Panc1 (cell line): ENCODE measurements around the gene ZNF282. TPM values are rescaled to one million over a fixed set of nuclear protein-coding genes. Genes with fewer than 3 reads are reported as not detected.

ENCODE experiments used
- ATAC-seq: fragments of 200-7000 bp; cut with Tn5 transposase; 2 replicates; pipeline ENCODE4 v1.9.1; 2020; ENCODE audit warnings: mild to moderate bottlenecking, moderate library complexity
- BruUV-seq: library from RNA; stranded (reverse); fragments of 400-500 nt; replicated peaks from 2 replicates; lab custom pipeline; 2021; lab: Mats Ljungman, UMichigan
- CTCF ChIA-PET: fragments of 300-600 bp; sonication (Branson Sonifier 250); formaldehyde crosslinking; loops from one replicate; lab custom pipeline; 2022; ENCODE audit warnings: antibody characterized with exemption; lab: Charles Lee
- POLR2A ChIA-PET: fragments of 300-600 bp; sonication (Branson Sonifier 250); formaldehyde crosslinking; loops from one replicate; lab custom pipeline; 2022; ENCODE audit warnings: antibody characterized with exemption; lab: Charles Lee
- DNase-seq: peaks from one replicate; pipeline ENCODE4 v3.0.0-alpha.2; 2010; ENCODE audit warnings: low read depth, low spot score
- H3K27ac ChIP-seq: 2 replicates; pipeline ENCODE4 v1.5.1; 2011; ENCODE audit warnings: mild to moderate bottlenecking, low read length, inconsistent platforms
- H3K27me3 ChIP-seq: fragments of 200-500 bp; sonication (Bioruptor generic); 2 replicates; pipeline ENCODE4 v1.6.0; 2014; ENCODE audit warnings: low read length, inconsistent platforms; ENCODE audit not compliant: control insufficient read depth, insufficient read depth
- H3K36me3 ChIP-seq: fragments of 200-500 bp; sonication (Bioruptor generic); 2 replicates; pipeline ENCODE4 v1.5.1; 2014; ENCODE audit warnings: inconsistent platforms, mild to moderate bottlenecking, low read length, moderate library complexity; ENCODE audit not compliant: control insufficient read depth, insufficient read depth
- H3K4me1 ChIP-seq: 2 replicates; pipeline ENCODE4 v1.5.1; 2011; ENCODE audit warnings: inconsistent platforms, mild to moderate bottlenecking, low read length, moderate library complexity; ENCODE audit not compliant: control insufficient read depth, insufficient read depth
- H3K4me3 ChIP-seq, 2 experiments: 2 replicates each; pipeline ENCODE4 v1.5.1; 2011 to 2012; ENCODE audit warnings: low read depth in 2 of 2, low read length in 2 of 2, mild to moderate bottlenecking in 2 of 2, inconsistent platforms in 1 of 2, moderate library complexity in 1 of 2
- H3K9me3 ChIP-seq: fragments of 200-500 bp; sonication (Bioruptor generic); 2 replicates; pipeline ENCODE4 v1.5.1; 2014; ENCODE audit warnings: low read depth, mild to moderate bottlenecking, inconsistent platforms, low read length, moderate library complexity; ENCODE audit not compliant: control insufficient read depth, insufficient read depth
- POLR2AphosphoS5 ChIP-seq: IDR thresholded peaks from 2 replicates; pipeline ENCODE4 v1.6.1; 2012; ENCODE audit warnings: mild to moderate bottlenecking, low read depth, low read length, moderate library complexity
- SIN3A ChIP-seq: IDR thresholded peaks from 2 replicates; pipeline ENCODE4 v1.6.1; 2012; ENCODE audit warnings: low read depth, mild to moderate bottlenecking, low read length, moderate library complexity, borderline replicate concordance; ENCODE audit not compliant: insufficient read depth
- TCF7L2 ChIP-seq: IDR thresholded peaks from 2 replicates; pipeline ENCODE4 v1.6.1; 2011; ENCODE audit warnings: mild to moderate bottlenecking, low read depth, low read length, inconsistent platforms
- in situ Hi-C: cut with HindIII; loops from 2 replicates; pipeline ENCODE4 v1.10.0; 2016; ENCODE audit warnings: low sequenced_read_pairs, low pct_unique_long_range_greater_than_20kb
- intact Hi-C: fragments of 100-400 bp; cut with micrococcal nuclease; formaldehyde crosslinking; loops from one replicate; pipeline ENCODE4 v1.10.0; 2022; ENCODE audit not compliant: unreplicated experiment
- total RNA-seq: library from RNA; stranded (reverse); gene quantifications from one replicate; pipeline ENCODE4 v1.2.1, GENCODE V29; 2021; ENCODE audit not compliant: unreplicated experiment
- TF ChIP-seq, protein P1 (sequence below): fragments of 450-650 bp; IDR thresholded peaks from 2 replicates; pipeline ENCODE4 v1.5.1; 2017; ENCODE audit warnings: mild to moderate bottlenecking
- TF ChIP-seq, protein P2 (sequence below), 2 experiments: IDR thresholded peaks; 2 replicates each; pipeline ENCODE4 v1.6.1; 2011 to 2012; ENCODE audit warnings: low read depth in 2 of 2, control low read depth in 1 of 2, low read length in 1 of 2, mild to moderate bottlenecking in 1 of 2, moderate library complexity in 1 of 2; ENCODE audit not compliant: insufficient read depth in 1 of 2

ZNF282 gene
- total RNA-seq, 1 experiment from 2014 or later = 31.6 TPM

DNA sequence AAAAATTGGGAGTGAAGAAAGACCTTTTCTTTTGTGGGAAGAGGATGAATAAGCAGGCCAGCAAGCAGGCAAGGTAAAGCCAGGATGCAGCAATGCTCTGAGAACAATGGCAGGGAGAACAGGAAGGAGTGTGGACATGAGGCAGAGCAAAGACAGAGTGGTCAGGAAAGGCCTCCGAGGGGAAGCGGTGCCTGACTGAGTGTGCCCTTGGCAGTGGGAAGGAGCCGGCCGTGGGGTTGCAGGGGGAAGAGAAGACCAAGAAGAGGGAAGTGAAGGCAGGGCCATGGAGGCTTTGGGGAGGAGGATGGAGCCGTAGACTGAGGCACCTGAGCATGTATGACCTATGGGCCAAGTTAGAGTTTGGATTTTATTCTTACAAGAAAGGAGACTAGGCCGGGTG lies 22.2 kb downstream of the ZNF282 start:
- H3K4me3 ChIP-seq = no peak overlapping the region
- CTCF ChIA-PET = no interaction called here
- no peak for DNase-seq
- intact Hi-C loops = no loop called here
- BruUV-seq = TSS peak; percentile 10
- H3K4me1 ChIP-seq = no peaks in the 10 kb centered on the region
- no peak for TF ChIP-seq TCF7L2
- TF ChIP-seq POLR2AphosphoS5 = no peak
- TF ChIP-seq, protein P1, sequence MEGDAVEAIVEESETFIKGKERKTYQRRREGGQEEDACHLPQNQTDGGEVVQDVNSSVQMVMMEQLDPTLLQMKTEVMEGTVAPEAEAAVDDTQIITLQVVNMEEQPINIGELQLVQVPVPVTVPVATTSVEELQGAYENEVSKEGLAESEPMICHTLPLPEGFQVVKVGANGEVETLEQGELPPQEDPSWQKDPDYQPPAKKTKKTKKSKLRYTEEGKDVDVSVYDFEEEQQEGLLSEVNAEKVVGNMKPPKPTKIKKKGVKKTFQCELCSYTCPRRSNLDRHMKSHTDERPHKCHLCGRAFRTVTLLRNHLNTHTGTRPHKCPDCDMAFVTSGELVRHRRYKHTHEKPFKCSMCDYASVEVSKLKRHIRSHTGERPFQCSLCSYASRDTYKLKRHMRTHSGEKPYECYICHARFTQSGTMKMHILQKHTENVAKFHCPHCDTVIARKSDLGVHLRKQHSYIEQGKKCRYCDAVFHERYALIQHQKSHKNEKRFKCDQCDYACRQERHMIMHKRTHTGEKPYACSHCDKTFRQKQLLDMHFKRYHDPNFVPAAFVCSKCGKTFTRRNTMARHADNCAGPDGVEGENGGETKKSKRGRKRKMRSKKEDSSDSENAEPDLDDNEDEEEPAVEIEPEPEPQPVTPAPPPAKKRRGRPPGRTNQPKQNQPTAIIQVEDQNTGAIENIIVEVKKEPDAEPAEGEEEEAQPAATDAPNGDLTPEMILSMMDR = no peak
- TF ChIP-seq SIN3A = no peak
- TF ChIP-seq, protein P2, sequence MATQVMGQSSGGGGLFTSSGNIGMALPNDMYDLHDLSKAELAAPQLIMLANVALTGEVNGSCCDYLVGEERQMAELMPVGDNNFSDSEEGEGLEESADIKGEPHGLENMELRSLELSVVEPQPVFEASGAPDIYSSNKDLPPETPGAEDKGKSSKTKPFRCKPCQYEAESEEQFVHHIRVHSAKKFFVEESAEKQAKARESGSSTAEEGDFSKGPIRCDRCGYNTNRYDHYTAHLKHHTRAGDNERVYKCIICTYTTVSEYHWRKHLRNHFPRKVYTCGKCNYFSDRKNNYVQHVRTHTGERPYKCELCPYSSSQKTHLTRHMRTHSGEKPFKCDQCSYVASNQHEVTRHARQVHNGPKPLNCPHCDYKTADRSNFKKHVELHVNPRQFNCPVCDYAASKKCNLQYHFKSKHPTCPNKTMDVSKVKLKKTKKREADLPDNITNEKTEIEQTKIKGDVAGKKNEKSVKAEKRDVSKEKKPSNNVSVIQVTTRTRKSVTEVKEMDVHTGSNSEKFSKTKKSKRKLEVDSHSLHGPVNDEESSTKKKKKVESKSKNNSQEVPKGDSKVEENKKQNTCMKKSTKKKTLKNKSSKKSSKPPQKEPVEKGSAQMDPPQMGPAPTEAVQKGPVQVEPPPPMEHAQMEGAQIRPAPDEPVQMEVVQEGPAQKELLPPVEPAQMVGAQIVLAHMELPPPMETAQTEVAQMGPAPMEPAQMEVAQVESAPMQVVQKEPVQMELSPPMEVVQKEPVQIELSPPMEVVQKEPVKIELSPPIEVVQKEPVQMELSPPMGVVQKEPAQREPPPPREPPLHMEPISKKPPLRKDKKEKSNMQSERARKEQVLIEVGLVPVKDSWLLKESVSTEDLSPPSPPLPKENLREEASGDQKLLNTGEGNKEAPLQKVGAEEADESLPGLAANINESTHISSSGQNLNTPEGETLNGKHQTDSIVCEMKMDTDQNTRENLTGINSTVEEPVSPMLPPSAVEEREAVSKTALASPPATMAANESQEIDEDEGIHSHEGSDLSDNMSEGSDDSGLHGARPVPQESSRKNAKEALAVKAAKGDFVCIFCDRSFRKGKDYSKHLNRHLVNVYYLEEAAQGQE (IDR thresholded peaks at IDR 0.05; ENCODE audit: insufficient read depth in 1 of 2, low read depth in 2 of 2, low read length in 1 of 2) = no peak
- H3K27me3 ChIP-seq = no peaks in the 10 kb centered on the region
- POLR2A ChIA-PET = no interaction called here
- in situ Hi-C loops = no loop called here
- no peak overlapping the region for H3K27ac ChIP-seq
- no peaks in the 10 kb centered on the region for H3K9me3 ChIP-seq
- ATAC-seq = no peak
- peaks cover 10% of the 10 kb centered on the region; the same call in 1 of the 2 replicates for H3K36me3 ChIP-seq

DNA sequence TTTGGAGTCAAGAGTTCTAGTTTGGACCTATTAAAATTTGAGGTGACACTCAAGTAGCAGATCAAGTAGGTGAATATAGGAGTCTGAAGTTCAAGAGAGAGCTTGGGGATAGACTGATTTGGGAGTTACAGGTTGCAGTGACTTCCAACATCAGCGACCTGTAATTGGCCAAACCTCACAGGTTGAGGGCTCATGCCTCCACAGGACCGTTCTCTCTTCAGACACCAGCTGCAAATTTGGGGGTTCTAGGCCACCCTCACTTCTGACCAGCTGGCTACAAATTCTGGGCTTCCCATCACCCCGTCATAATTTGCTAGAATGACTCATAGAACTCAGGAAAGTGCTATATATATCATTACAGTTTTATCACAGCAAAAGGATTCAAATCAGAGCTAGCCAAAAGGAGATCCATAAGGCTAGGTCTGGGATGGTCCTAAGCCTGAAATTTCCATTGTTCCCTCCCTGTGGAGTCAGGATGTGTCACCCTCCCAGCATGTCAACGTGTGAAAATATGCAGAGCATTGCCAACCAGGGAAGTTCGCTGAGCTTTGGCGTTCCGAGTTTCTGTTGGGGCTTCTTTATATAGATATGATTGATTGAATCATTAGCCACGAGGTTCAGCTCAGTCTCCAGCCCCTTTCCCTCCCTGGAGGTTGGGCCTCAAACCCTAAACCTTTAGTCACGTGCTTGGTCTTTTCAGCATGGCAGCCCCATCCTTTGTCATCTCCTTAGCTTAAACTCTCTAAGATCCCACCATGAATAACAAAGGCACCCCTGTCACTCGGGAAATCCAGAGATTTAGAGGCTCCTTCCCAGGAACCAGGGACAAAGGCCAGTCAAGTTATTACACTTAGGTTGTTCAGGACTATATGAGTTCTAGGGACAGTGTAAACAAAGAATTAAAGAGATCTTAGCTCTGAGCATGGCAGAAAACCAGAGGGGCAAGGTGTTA lies 23.4 kb downstream of the ZNF282 start:
- no TSS peak for BruUV-seq
- DNase-seq (no peak), ATAC-seq (no peak)
- Histone ChIP-seq H3K36me3 (peaks cover 4% of the 10 kb centered on the region; the same call in 1 of the 2 replicates), H3K27ac (no peak overlapping the region), H3K27me3 (no peaks in the 10 kb centered on the region), H3K9me3 (no peaks in the 10 kb centered on the region), H3K4me1 (no peaks in the 10 kb centered on the region), H3K4me3 (no peak overlapping the region)
- ChIA-PET CTCF (no interaction called here), POLR2A (no interaction called here)
- TF ChIP-seq, protein P2 (IDR thresholded peaks at IDR 0.05; ENCODE audit: insufficient read depth in 1 of 2, low read depth in 2 of 2, low read length in 1 of 2) = no peak
- TF ChIP-seq TCF7L2 (no peak), POLR2AphosphoS5 (no peak), SIN3A (no peak)
- TF ChIP-seq, protein P1 = no peak
- in situ Hi-C loops (no loop called here), intact Hi-C loops (no loop called here)
